Liver (tissue), 9 donors: ENCODE measurements around the gene RABL3. TPM values are rescaled to one million over a fixed set of nuclear protein-coding genes. Genes with fewer than 3 reads are reported as not detected.

Experiments used
- DNase-seq: peaks from one replicate; pipeline ENCODE4 v3.0.0-alpha.2; 2017; ENCODE audit warnings: low spot score
- H3K27ac ChIP-seq, 2 donors: one replicate each; pipeline ENCODE4 v1.7.0; 2013; ENCODE audit warnings: inconsistent platforms in 2 of 2, low read length in 2 of 2, control low read depth in 1 of 2, low read depth in 1 of 2, mild to moderate bottlenecking in 1 of 2
- H3K27me3 ChIP-seq, 4 donors: one replicate each; pipeline versions ENCODE4 v1.6.1 to v1.7.0; 2013; ENCODE audit warnings: low read length in 3 of 4, inconsistent platforms in 1 of 4, mild to moderate bottlenecking in 1 of 4, moderate library complexity in 1 of 4; ENCODE audit not compliant: control insufficient read depth in 4 of 4, insufficient read depth in 4 of 4
- H3K36me3 ChIP-seq, 4 donors: one replicate each; pipeline versions ENCODE4 v1.6.1 to v1.7.0; 2013; ENCODE audit warnings: low read length in 3 of 4, mild to moderate bottlenecking in 3 of 4, low read depth in 1 of 4, moderate library complexity in 1 of 4; ENCODE audit not compliant: control insufficient read depth in 4 of 4, insufficient read depth in 3 of 4
- H3K4me1 ChIP-seq, 4 donors: one replicate each; pipeline versions ENCODE4 v1.6.1 to v1.7.0; 2013; ENCODE audit warnings: low read length in 3 of 4, mild to moderate bottlenecking in 3 of 4, moderate library complexity in 1 of 4; ENCODE audit not compliant: control insufficient read depth in 4 of 4, insufficient read depth in 4 of 4
- H3K4me3 ChIP-seq, 3 donors: one replicate each; pipeline versions ENCODE4 v1.6.1 to v1.7.0; 2013; ENCODE audit warnings: low read length in 3 of 3, control low read depth in 1 of 3, low read depth in 1 of 3, mild to moderate bottlenecking in 1 of 3
- H3K9ac ChIP-seq, 2 donors: one replicate each; pipeline ENCODE4 v1.7.0; 2013; ENCODE audit warnings: low read length in 2 of 2, mild to moderate bottlenecking in 2 of 2, moderate library complexity in 2 of 2, control low read depth in 1 of 2, low read depth in 1 of 2
- H3K9me3 ChIP-seq, 4 donors: one replicate each; pipeline versions ENCODE4 v1.6.1 to v1.7.0; 2013; ENCODE audit warnings: low read length in 3 of 4; ENCODE audit not compliant: control insufficient read depth in 4 of 4
- ATF3 ChIP-seq: IDR thresholded peaks from 2 replicates; pipeline ENCODE4 v1.6.1; 2016; ENCODE audit warnings: antibody characterized with exemption
- CTCF ChIP-seq: fragments of 150-350 bp; IDR thresholded peaks from 2 replicates; pipeline ENCODE4 v1.5.1; 2017; ENCODE audit warnings: improper control_type of control experiment, low read depth, low read length; ENCODE audit not compliant: missing input control
- EGR1 ChIP-seq, 2 donors: IDR thresholded peaks; 2 replicates each; pipeline ENCODE4 v1.6.1; 2016 to 2018; ENCODE audit warnings: antibody characterized with exemption in 2 of 2, low read depth in 2 of 2
- FOXA1 ChIP-seq: IDR thresholded peaks from 2 replicates; pipeline ENCODE4 v1.6.1; 2016; ENCODE audit warnings: antibody characterized with exemption
- FOXA2 ChIP-seq: IDR thresholded peaks from 2 replicates; pipeline ENCODE4 v1.6.1; 2016; ENCODE audit warnings: antibody characterized with exemption
- GABPA ChIP-seq, 2 donors: IDR thresholded peaks in 1 of 2; conservative IDR thresholded peaks in 1 of 2; 2 replicates each; pipeline ENCODE4 v1.6.1; 2016; ENCODE audit warnings: antibody characterized with exemption in 2 of 2, mild to moderate bottlenecking in 1 of 2, moderate library complexity in 1 of 2
- HNF4A ChIP-seq, 2 donors: conservative IDR thresholded peaks; 2 replicates each; pipeline ENCODE4 v1.6.1; 2016; ENCODE audit warnings: antibody characterized with exemption in 2 of 2, mild to moderate bottlenecking in 2 of 2
- HNF4G ChIP-seq: IDR thresholded peaks from 2 replicates; pipeline ENCODE4 v1.6.1; 2016; ENCODE audit warnings: antibody characterized with exemption
- MAX ChIP-seq: IDR thresholded peaks from 2 replicates; pipeline ENCODE4 v1.6.1; 2016; ENCODE audit warnings: antibody characterized with exemption
- NR2F2 ChIP-seq: IDR thresholded peaks from 2 replicates; pipeline ENCODE4 v1.6.1; 2016; ENCODE audit warnings: antibody characterized with exemption
- RAD21 ChIP-seq, 2 donors: IDR thresholded peaks; 2 replicates each; pipeline ENCODE4 v1.6.1; 2016; ENCODE audit warnings: antibody characterized with exemption in 2 of 2, mild to moderate bottlenecking in 2 of 2
- REST ChIP-seq: IDR thresholded peaks from 2 replicates; pipeline ENCODE4 v1.6.1; 2016; ENCODE audit warnings: antibody characterized with exemption, mild to moderate bottlenecking
- SP1 ChIP-seq: IDR thresholded peaks from 2 replicates; pipeline ENCODE4 v1.6.1; 2018; ENCODE audit warnings: antibody characterized with exemption, mild to moderate bottlenecking
- TAF1 ChIP-seq: conservative IDR thresholded peaks from 2 replicates; pipeline ENCODE4 v1.6.1; 2016; ENCODE audit warnings: antibody characterized with exemption, mild to moderate bottlenecking
- YY1 ChIP-seq: IDR thresholded peaks from 2 replicates; pipeline ENCODE4 v1.6.1; 2016; ENCODE audit warnings: antibody characterized with exemption, mild to moderate bottlenecking
- ZBTB33 ChIP-seq: IDR thresholded peaks from 2 replicates; pipeline ENCODE4 v1.6.1; 2016; ENCODE audit warnings: antibody characterized with exemption
- WGBS: extraction: QIAGEN DNeasy Blood & Tissue Kit; methylation state at CpG from one replicate; pipeline ENCODE4 v1.1.7; 2013; 5-methylcytosine and 5-hydroxymethylcytosine counted together
- polyA plus RNA-seq, 2 donors: library from polyadenylated mRNA; stranded (reverse) in 1 of 2; unstranded in 1 of 2; fragments of 200-250 nt in 1 of 2; fragments of >200 nt in 1 of 2; fragmentation: Nextera tagmentation in 1 of 2; extraction: Ambion mirVana in 1 of 2; gene quantifications; one replicate each; pipeline versions ENCODE4 v1.2.1 to v1.2.3, GENCODE V29; 2013 to 2015
- total RNA-seq, 2 donors: library from RNA; depleted of rRNA; stranded (reverse); fragments of >200 nt; gene quantifications; one replicate each; pipeline ENCODE4 v1.2.3, GENCODE V29; 2014
- donor health status: healthy.
- donor health status: healthy.
- donor health status: healthy.
- donor health status: healthy.
- donor health status: healthy.

Gene RABL3
- total and polyA plus RNA-seq, 4 donors = 8.6 to 14.1 (median 13.1) TPM

- peaks cover 3 to 80% (median 76%) of the 10 kb centered on the region in 4 donors for H3K36me3 ChIP-seq
These were observed 100.5 kb downstream of the RABL3 start for GRCh38 chr3:120641696-120642246.

More at GRCh38 chr3:120641696-120642246, 100.5 kb downstream of the RABL3 start:
- H3K4me1 ChIP-seq = peaks cover 0 to 20% (median 5%) of the 10 kb centered on the region in 4 donors
- no peaks in the 10 kb centered on the region for H3K9me3 ChIP-seq
- 97% methylated on average over 2 of the region's 2 CpGs for WGBS
- H3K27ac ChIP-seq = no peak overlapping the region
- H3K9ac ChIP-seq = no peak overlapping the region
- DNase-seq = no peak
- H3K4me3 ChIP-seq = no peak overlapping the region
- TF ChIP-seq HNF4A (conservative IDR thresholded peaks at IDR 0.05) (no peak), EGR1 (IDR thresholded peaks at IDR 0.05; ENCODE audit: low read depth in 2 of 2) (no peak), ATF3 (no peak), ZBTB33 (no peak), NR2F2 (no peak), RAD21 (IDR thresholded peaks at IDR 0.05) (no peak), YY1 (no peak), SP1 (no peak), FOXA2 (no peak), HNF4G (no peak), MAX (no peak), CTCF (no peak), TAF1 (no peak), GABPA (IDR thresholded peaks at IDR 0.05 in 1 of 2, conservative IDR thresholded peaks at IDR 0.05 in 1 of 2) (no peak), FOXA1 (no peak), REST (no peak)
- H3K27me3 ChIP-seq = no peaks in the 10 kb centered on the region
